Heart left ventricle (tissue), 16 donors: Measurements from ENCODE around the gene PTGFRN. TPM values are rescaled to one million over a fixed set of nuclear protein-coding genes. Genes with fewer than 3 reads are reported as not detected.
A peak's percentile ranks its signal among the peaks of the same experiment; 100 is the strongest.
"Not testable (repeated sequence)": the region's sequence is repeated elsewhere in the genome, so short reads cannot be mapped to it uniquely, and the experiment has no call there.

ENCODE experiments used
- ATAC-seq, 4 donors: fragments of 200-7000 bp; cut with Tn5 transposase; one replicate each; pipeline ENCODE4 v1.9.1; 2020 to 2022; ENCODE audit warnings: moderate library complexity in 4 of 4, mild to moderate bottlenecking in 3 of 4, moderate number of reproducible peaks in 1 of 4
- DNase-seq, 5 donors: peaks; one replicate each; pipeline ENCODE4 v3.0.0-alpha.2; 2020
- H3K27ac ChIP-seq, 12 donors: fragments of 200-600 bp; sonication (generic) in 4 of 12; one replicate each; pipeline versions ENCODE4 v1.5.0 to v1.8.0; 2016 to 2022; ENCODE audit warnings: mild to moderate bottlenecking in 2 of 12
- H3K27me3 ChIP-seq, 9 donors: fragments of 200-600 bp; sonication (generic) in 2 of 9; one replicate each; pipeline versions ENCODE4 v1.5.1 to v1.8.0; 2016 to 2022; ENCODE audit warnings: mild to moderate bottlenecking in 3 of 9
- H3K36me3 ChIP-seq, 9 donors: fragments of 200-600 bp; sonication (generic) in 2 of 9; one replicate each; pipeline versions ENCODE4 v1.5.0 to v1.8.0; 2018 to 2022; ENCODE audit warnings: mild to moderate bottlenecking in 2 of 9
- H3K4me1 ChIP-seq, 12 donors: fragments of 200-600 bp; sonication (generic) in 4 of 12; one replicate each; pipeline versions ENCODE4 v1.5.0 to v1.8.0; 2016 to 2022; ENCODE audit warnings: mild to moderate bottlenecking in 3 of 12
- H3K4me3 ChIP-seq, 12 donors: fragments of 200-600 bp; sonication (generic) in 4 of 12; one replicate each; pipeline versions ENCODE4 v1.5.0 to v1.8.0; 2017 to 2022; ENCODE audit warnings: mild to moderate bottlenecking in 9 of 12, moderate library complexity in 4 of 12
- H3K9me3 ChIP-seq, 12 donors: fragments of 200-600 bp; sonication (generic) in 4 of 12; one replicate each; pipeline versions ENCODE4 v1.5.0 to v1.8.0; 2016 to 2022; ENCODE audit warnings: mild to moderate bottlenecking in 1 of 12
- CTCF ChIP-seq, 12 donors: fragments of 200-600 bp; sonication (generic) in 4 of 12; IDR thresholded peaks; one replicate each; pipeline versions ENCODE4 v1.5.0 to v1.8.0; 2018 to 2022; ENCODE audit warnings: antibody characterized with exemption in 12 of 12, mild to moderate bottlenecking in 5 of 12
- POLR2A ChIP-seq, 2 donors: fragments of 450-650 bp; IDR thresholded peaks; one replicate each; pipeline ENCODE4 v1.6.1; 2017; ENCODE audit warnings: antibody characterized with exemption in 2 of 2, mild to moderate bottlenecking in 2 of 2, moderate library complexity in 2 of 2
- WGBS, 4 donors: extraction: QIAGEN DNeasy Blood & Tissue Kit in 2 of 4; methylation state at CpG; one replicate each; pipeline versions ENCODE4 v1.1.5 to v1.1.7; 2013 to 2018; 5-methylcytosine and 5-hydroxymethylcytosine counted together
- intact Hi-C, 10 donors: fragments of 100-400 bp; cut with DNase I; formaldehyde crosslinking; loops; one replicate each; pipeline versions ENCODE4 v1.11.1 to v1.14.2; 2022
- polyA plus RNA-seq, 2 donors: library from polyadenylated mRNA; stranded (reverse); fragments of 200-250 nt; gene quantifications; one replicate each; pipeline ENCODE4 v1.2.3, GENCODE V29; 2013
- total RNA-seq, 9 donors: library from RNA; depleted of rRNA in 2 of 9; stranded (reverse); fragments of >200 nt in 2 of 9; fragmentation: NEBNext Ultra II Directional in 3 of 9; extraction: Animal tissue kit (Norgen Biotek cat#: 25700) in 3 of 9; gene quantifications; one replicate each; pipeline versions ENCODE4 v1.1.0 to v1.2.4, GENCODE V29; 2016 to 2023
- donor health status: ischemic (EF 13 %, LVEDD 7.1; RV severe dilation, severe dysfunction).
- donor health status: healthy with polysubstance abuse.
- donor health status: DM: no; HTN: yes; CAD: no.
- donor health status: DM: no; HTN: no; CAD: no.
- donor health status: ischemic (EF 25% LVEDD 6.9; RV normal size, moderate dysfunction).
- donor health status: ischemic (EF 25% LVEDD 5.7; RV mildly dilated, moderate dysfunction).
- donor health status: healthy.
- donor health status: DM: yes; HTN: yes; CAD: no.
- donor health status: ischemic (EF 35%, LVEDD 5.7; RV mildly dilated, moderate dysfunction).
- donor health status: nonischemic (EF 11% LVEDD 7.7; RV severe dilation, severe dysfunction).
- donor health status: DM: yes; HTN: yes; CAD: no.
- donor health status: PGD.
- donor health status: ischemic (EF 29% LVEDD 5.4; RV normal size, mild dysfunction).
- donor health status: nonischemic (EF 23%, LVEDD 6.1; RV moderate dilation, normal function).

The PTGFRN gene
- total and polyA plus RNA-seq, 11 donors: 21.5 to 231 (median 98.7) TPM

DNA sequence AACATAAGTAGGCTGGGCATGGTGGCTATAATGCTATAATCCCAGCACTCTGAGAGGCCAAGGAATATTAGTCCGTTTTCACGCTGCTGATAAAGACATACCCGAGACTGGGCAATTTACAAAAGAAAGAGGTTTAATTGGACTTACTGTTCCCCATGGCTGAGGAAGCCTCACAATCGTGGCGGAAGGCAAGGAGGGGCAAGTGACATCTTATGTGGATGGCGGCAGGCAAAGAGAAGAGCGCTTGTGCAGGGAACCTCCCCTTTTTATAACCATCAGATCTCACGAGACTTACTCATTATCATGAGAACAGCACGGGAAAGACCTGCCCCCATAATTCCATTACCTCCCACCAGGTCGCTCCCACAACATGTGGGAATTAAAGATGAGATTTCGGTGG is 28.5 kb downstream of the PTGFRN start:
- 92 to 97% (median 94%) methylated on average over 11 of the region's 11 CpGs for WGBS, 4 donors
- peaks cover 0 to 4% (median 0%) of the 10 kb centered on the region in 12 donors for H3K9me3 ChIP-seq
- intact Hi-C loops: no loop called here
- ATAC-seq (no peak), DNase-seq (no peak)
- H3K36me3 ChIP-seq: peaks cover 0 to 18% (median 4%) of the 10 kb centered on the region in 9 donors
- no peak overlapping the region for H3K27ac ChIP-seq
- peaks cover 0 to 20% (median 9%) of the 10 kb centered on the region in 12 donors for H3K4me1 ChIP-seq
- TF ChIP-seq CTCF (IDR thresholded peaks at IDR 0.05) (no peak), POLR2A (IDR thresholded peaks at IDR 0.05) (no peak)
- H3K27me3 ChIP-seq: no peaks in the 10 kb centered on the region
- no peak overlapping the region for H3K4me3 ChIP-seq

GRCh38 chr1:116939780-116940543 is 30.2 kb downstream of the PTGFRN start:
- DNase-seq, H3K4me3 ChIP-seq, H3K9me3 ChIP-seq, intact Hi-C loops, H3K27me3 ChIP-seq: not testable (repeated sequence)
- WGBS, 4 donors: 62 to 70% (median 64%) methylated on average over 6 of the region's 6 CpGs
- Histone ChIP-seq H3K27ac (peak overlapping the region in 1 of 12 donors; percentile 4), H3K36me3 (peaks cover 0 to 30% (median 8%) of the 10 kb centered on the region in 9 donors), H3K4me1 (peaks cover 0 to 20% (median 7%) of the 10 kb centered on the region in 12 donors)
- peak in 1 of 4 donors; percentile 23 for ATAC-seq

GRCh38 chr1:116940814-116941599 is 31.3 kb downstream of the PTGFRN start:
- Histone ChIP-seq H3K27ac (no peak overlapping the region), H3K4me3 (no peak overlapping the region), H3K36me3 (peaks cover 0 to 41% (median 17%) of the 10 kb centered on the region in 9 donors), H3K9me3 (peaks cover 0 to 4% (median 0%) of the 10 kb centered on the region in 12 donors), H3K27me3 (no peaks in the 10 kb centered on the region), H3K4me1 (peaks cover 0 to 20% (median 7%) of the 10 kb centered on the region in 12 donors)
- TF ChIP-seq CTCF (IDR thresholded peaks at IDR 0.05) (no peak), POLR2A (IDR thresholded peaks at IDR 0.05) (no peak)
- DNase-seq: no peak
- intact Hi-C loops: no loop called here
- whole genome bisulfite sequencing, 4 donors: 71 to 89% (median 71%) methylated on average over 2 of the region's 2 CpGs
- peak in 1 of 4 donors; percentile 16 for ATAC-seq

DNA sequence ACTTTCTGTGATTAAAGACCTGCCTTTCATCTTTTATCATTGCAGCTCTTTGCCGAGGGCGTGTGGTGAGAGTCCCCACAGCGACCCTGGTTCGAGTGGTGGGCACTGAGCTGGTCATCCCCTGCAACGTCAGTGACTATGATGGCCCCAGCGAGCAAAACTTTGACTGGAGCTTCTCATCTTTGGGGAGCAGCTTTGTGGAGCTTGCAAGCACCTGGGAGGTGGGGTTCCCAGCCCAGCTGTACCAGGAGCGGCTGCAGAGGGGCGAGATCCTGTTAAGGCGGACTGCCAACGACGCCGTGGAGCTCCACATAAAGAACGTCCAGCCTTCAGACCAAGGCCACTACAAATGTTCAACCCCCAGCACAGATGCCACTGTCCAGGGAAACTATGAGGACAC is 32.0 kb downstream of the PTGFRN start:
- intact Hi-C loops: no loop called here
- Histone ChIP-seq H3K27ac (no peak overlapping the region), H3K27me3 (no peaks in the 10 kb centered on the region), H3K36me3 (peaks cover 0 to 47% (median 17%) of the 10 kb centered on the region in 9 donors), H3K4me1 (peaks cover 0 to 20% (median 7%) of the 10 kb centered on the region in 12 donors), H3K9me3 (peaks cover 0 to 4% (median 0%) of the 10 kb centered on the region in 12 donors), H3K4me3 (no peak overlapping the region)
- DNase-seq: no peak
- 87 to 96% (median 91%) methylated on average over 12 to 13 of the region's 13 CpGs for WGBS, 4 donors
- no peak for ATAC-seq
- TF ChIP-seq CTCF (IDR thresholded peaks at IDR 0.05) (no peak), POLR2A (IDR thresholded peaks at IDR 0.05) (no peak)
